SK-MEL-5 (cell line): ENCODE data around the gene NUDT12. TPM values are rescaled to one million over a fixed set of nuclear protein-coding genes. Genes with fewer than 3 reads are reported as not detected.

Source experiments
- DNase-seq: peaks from one replicate; pipeline ENCODE4 v3.0.0-alpha.2; 2016; ENCODE audit warnings: low read depth, low spot score
- in situ Hi-C: cut with HindIII; loops from 2 replicates; pipeline ENCODE4 v1.10.0; 2016; ENCODE audit warnings: low sequenced_read_pairs, high pct_unique_total_duplicates, low pct_unique_long_range_greater_than_20kb
- polyA plus RNA-seq, 2 experiments: library from polyadenylated mRNA; depleted of rRNA; stranded (reverse); fragments of >200 nt; gene quantifications; 2 replicates each; pipeline ENCODE4 v1.2.3, GENCODE V29; 2015
- total RNA-seq: library from RNA; depleted of rRNA; stranded (reverse); fragments of >200 nt; shearing (Covaris generic); gene quantifications from 2 replicates; pipeline ENCODE4 v1.2.3, GENCODE V29; 2014; rRNA removed

Gene NUDT12
- total RNA-seq = 26.4 and 29.3 TPM in 2 replicates
- polyA plus RNA-seq (2015; cell fraction: cytosol; rRNA removed) = 9.4 and 15.2 TPM in 2 replicates
- 122 and 124 TPM in 2 replicates for polyA plus RNA-seq (2015; cell fraction: nucleus; rRNA removed)

DNA sequence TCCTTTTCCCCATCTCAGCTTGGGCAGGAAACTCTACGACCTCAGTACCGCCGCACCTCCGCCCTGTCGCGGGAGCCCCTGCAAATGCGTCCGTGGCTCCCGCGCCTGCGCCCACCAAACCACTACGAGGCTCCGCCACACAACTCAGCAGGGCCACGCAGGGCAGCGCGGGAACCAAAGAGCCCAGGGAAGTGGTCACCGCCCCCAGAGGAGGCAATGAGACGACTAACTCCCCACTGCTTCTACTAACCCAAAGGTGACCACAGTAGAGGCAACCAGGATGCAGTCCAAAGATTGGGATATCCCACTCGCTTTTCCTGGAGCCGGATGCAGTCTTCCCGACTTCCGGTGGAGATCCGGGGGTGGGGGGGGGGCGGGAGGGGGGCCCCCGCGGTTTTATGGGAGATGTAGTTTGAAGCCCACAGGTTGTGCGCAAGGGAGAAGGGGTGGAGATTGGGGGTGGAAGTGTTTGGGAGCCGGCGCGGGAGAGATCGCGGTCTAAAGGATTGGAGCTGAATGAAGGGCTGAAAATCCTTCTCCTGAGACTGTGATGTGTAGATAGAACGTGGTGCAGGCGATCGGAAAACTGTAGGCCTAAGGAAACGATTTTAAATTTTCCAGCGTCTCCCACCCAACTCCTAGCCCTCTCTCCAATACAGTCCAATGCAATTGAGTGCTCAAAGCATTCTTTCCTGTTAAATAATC, at the start of gene NUDT12:
Gene NUDT12, minus strand, starts transcription at position 337 of the 705 bp plus-strand sequence. CDS start 2,541 bp downstream, outside the sequence.
- in situ Hi-C loops = no loop called here
- peak; percentile 79 for DNase-seq

DNA sequence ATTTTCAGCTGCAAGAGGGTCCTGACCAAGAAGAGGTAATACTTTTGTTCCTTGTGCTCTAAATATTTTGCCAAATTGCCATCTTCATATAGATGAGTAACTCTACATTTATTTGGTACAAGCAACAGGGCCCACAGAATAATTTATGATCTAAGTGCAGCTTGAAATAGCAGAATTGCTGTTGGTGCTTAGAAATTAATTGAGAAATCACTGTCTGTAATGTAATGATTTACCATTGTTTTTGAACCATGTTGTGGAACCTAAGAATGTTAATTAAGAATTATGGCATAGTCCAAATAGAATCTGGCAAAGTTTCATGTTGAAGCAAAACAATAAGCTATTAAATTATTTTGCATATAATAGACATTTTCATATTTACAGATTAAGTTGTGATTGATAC, 44.8 kb upstream of the NUDT12 start:
- no peak for DNase-seq
- in situ Hi-C loops = no loop called here

DNA sequence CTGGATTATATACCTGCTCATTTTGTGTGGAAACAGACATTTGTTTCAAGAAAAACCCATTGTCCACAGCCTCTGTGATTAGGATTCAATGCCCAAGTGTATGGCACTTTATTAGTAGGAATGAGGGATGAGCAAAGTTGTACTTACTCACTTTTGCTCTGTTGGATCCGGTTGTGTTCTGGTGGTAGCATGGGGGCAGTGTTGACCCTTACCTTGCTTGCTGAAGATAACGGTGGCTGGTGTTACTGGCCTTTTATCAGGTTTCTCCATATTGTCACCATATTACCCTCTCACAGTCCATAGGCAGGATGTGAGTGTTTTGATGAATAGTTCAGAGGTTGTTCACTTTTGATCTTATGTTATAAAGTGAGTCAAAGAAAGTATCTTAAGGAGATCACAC, 42.7 kb upstream of the NUDT12 start:
- DNase-seq = no peak
- in situ Hi-C loops = no loop called here

DNA sequence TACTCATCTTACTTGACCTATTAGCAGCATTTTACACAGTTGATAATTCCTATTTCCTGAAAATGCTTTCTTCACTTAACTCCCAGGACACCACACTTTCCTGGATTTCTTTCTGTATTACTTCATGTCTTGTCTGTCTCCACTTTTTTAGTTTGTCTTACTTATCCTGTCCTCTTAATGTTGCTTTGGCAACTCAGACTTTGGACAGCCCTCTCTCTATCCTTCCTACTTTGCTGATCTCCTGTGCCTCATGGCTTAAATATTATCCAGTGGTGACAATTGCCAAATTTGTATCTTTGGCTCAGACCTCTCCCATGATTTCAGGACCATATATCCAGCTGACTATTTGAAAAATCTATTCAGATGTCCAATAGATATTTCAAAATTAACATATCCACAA, 39.8 kb upstream of the NUDT12 start:
- in situ Hi-C loops = no loop called here
- DNase-seq = no peak

DNA sequence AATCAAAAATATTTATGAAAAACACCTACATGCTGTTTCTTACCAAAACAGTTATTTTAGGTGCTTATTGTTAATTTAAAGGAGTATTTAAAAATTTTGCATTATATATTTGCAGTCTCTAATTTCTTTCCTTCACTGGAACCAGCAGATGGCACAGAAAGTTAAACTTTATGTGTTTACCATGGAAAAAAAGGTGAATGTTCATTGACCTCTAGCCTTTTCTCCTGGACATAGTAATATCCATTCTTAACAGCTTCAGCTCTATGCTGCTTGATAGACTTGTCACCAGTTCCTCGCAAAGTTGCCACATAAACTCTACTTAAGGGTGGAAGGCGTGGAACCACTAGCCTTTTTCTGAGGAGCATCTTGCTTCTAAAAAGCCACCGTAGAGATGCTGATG, 38.7 kb upstream of the NUDT12 start:
- in situ Hi-C loops = no loop called here
- DNase-seq = no peak

DNA sequence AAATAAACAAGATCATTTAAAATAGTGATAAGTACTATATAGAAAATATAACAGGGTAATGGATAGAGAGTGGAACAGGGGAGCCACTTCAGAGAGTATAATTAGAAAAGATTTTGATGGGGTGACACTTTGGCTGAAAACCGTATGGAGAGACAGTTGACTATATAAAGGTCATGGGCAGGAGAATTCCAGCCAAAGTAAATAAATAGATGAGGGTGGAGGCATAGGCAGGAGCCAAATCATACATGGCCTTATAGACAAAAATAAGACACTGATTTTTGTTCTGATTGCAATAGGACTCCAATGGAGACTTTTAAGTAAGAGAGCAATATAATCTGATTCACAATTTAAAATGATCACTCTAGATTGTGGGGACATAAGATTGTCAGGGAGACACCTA, 37.5 kb upstream of the NUDT12 start:
- in situ Hi-C loops = no loop called here
- no peak for DNase-seq

DNA sequence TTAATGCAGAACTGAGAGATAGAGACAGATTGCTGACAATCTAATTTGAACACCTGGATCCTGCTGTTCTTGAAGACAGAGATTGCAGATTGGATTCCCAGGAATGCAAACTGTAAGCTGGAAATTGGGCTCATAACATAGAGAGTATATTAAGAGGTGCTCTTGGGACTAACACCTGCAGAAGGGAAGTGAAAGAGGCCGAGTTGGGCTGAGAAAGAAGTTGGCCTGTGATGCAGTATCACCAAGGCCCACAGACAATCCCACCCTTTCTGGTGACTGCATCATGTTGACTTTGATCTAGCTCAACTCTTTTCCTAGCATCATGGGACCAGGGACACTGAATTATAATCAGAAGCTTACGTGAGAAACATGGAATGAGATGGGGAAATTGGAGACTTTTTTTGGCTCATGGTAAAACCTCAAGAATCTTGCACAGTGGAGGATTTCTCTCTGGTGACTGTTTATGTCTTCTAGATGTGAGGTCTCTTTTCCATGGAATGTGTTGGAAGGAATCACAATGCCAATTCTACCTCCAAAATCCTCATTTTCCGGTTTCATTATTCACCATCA, 36.5 kb upstream of the NUDT12 start:
- DNase-seq = no peak
- in situ Hi-C loops = no loop called here

DNA sequence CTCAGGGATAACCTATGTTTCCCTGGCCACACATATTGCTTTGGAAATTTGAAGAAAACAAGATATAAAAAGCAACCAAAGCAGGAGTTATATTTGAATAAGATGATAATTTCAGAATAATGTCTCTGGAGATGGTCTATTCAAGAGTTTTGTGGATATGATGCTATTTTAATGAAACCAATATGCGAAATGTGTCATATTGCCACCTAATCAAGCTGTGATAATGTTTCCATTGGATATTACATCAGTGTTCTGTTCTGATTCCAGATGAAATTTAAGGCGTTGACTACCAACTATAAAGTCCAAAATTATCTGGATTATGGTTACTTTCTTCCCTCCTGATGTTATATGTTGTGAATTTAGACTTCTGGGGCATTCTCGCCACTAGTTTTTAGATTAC, 27.6 kb upstream of the NUDT12 start:
- no peak for DNase-seq
- in situ Hi-C loops = no loop called here

DNA sequence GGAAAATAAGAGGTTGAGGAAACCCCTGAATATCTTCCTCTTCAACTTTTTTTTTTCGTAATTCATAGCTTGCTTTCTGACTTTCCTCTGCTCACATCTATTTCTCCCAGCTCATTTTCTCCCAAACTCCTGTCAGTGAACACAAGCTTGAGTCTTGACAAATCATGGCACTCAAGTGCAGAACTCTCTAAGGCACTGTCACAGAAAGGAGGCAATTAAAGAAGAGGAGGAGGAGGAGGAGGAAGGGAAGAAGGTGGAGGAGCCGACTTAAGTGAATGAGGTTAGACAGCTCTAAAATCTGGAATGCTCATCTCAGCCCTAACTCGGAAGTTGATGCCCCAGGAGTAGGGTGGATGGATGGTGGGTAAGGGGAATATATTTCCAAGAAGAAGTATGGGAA, 27.2 kb upstream of the NUDT12 start:
- no peak for DNase-seq
- in situ Hi-C loops = no loop called here

DNA sequence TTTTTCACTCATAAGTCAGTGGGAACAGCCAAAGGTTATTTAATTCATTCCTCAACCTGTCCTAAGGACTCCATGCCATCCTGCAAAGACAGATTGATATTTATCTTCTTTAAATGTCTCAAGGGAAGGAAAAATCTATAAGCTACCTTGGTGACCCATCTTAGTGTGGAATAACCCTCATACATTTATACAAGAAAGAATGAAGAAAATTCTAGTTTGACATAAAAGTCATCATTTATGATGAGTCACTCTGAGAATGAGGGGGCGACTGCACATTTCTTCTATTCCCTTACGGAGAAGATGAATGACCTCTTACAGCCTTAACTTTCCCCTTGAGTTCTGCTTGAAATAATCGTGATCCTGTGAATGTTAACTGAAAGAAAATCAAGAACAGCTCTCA, 26.8 kb upstream of the NUDT12 start:
- in situ Hi-C loops = no loop called here
- DNase-seq = no peak

DNA sequence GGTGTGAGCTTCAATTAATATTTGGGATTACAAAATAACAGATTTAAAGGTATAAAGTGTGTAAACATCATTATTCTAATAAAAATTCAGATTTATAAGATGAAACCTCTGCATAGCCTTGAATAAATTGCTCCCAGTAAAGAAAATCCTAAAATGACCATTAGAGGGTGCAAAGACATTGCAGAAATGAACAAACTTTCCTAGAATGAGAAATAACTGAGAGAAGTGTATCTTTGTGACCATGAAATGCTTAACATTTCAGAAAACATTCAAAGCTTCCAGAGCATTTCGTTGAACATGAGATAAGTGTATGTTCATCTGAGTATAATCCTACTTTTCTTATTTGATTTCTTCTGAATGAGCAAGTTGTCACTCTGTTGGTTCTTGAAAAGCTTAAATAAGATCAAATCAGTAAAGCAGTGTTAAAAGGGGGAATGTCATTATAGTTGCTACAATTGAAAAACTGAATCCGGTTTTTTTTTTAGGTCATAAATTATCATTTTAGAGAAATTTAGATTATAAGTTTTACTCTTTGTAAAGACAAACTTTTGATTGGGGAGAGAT, 24.7 kb upstream of the NUDT12 start:
- in situ Hi-C loops = no loop called here
- peak; percentile 61 for DNase-seq

DNA sequence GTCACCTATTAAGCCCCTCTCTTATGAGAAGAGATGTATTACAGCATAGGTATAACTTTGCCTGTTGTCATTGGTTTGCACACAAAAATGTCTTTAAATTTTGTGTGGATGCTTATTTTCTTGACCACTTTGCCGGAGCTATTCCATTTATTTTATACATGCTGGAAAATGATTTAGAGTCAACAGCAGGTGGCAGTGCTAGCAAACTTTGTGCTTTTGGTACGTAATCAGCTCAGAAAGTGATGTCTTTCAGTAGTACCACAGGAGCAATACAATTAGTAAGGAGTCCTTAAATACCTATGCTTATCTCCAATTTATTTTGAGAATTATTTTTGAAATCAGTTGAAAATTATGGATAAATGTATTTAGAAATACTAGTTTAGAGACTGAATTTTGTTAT, 19.8 kb upstream of the NUDT12 start:
- in situ Hi-C loops = no loop called here

DNA sequence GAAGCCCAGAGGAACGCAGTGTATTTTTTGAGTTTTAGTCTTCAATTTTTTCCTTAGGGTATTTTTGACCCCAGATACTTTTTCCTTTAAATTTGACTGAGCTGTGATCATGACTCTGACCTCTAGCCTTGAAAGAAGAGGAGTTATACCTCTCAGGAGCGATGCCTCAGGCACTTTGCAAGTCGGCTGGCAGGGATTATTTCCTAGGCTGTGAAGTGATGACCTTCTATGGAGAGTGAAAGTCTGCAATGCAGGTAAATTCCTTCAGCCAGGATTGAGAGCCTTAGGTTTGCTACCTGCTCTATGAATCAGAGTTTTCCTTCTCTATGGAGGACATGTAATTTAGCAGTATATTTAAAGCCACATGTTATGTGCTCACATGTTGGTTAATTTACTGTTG, 10.8 kb upstream of the NUDT12 start:
- in situ Hi-C loops = no loop called here
- no peak for DNase-seq

More for the DNA sequence above, 19.8 kb upstream of the NUDT12 start:
- DNase-seq = peak; percentile 74

DNA sequence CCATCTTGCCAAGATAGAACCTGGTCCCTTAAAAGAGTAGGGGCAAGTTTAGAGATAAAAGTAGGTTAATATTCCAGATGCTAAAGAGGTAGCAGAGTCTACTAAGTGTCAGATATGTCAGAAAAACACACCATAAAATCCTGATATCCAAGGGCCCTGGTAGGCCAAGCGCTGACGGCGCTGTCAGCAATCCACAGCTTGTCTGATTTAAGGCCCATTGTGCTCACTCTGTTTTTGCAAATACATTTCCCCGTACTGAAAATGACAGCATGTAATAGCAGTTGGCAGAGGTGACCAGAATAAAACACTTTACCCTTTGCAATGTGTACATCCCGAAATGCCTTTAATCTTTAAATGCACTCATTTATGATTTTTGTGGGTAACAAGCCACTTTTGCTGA, 9.9 kb upstream of the NUDT12 start:
- in situ Hi-C loops = no loop called here
- DNase-seq = no peak

DNA sequence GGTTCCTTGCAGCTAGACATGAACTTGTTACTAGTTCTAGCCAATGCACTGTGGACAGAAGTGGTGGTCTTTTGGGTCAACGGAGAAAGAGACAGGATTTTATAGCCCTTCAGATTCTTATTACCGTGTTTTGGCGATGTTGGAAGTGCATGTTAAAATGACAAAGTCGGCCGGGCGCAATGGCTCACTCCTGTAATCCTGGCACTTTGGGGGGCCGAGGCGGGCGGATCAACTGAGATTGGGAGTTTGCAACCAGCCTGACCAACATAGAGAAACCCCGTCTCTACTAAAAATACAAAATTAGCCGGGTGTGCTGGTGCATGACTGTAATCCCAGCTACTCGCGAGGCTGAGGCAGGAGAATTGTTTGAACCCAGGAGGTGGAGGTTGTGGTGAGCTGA, 9.1 kb upstream of the NUDT12 start:
- no peak for DNase-seq
- in situ Hi-C loops = no loop called here

DNA sequence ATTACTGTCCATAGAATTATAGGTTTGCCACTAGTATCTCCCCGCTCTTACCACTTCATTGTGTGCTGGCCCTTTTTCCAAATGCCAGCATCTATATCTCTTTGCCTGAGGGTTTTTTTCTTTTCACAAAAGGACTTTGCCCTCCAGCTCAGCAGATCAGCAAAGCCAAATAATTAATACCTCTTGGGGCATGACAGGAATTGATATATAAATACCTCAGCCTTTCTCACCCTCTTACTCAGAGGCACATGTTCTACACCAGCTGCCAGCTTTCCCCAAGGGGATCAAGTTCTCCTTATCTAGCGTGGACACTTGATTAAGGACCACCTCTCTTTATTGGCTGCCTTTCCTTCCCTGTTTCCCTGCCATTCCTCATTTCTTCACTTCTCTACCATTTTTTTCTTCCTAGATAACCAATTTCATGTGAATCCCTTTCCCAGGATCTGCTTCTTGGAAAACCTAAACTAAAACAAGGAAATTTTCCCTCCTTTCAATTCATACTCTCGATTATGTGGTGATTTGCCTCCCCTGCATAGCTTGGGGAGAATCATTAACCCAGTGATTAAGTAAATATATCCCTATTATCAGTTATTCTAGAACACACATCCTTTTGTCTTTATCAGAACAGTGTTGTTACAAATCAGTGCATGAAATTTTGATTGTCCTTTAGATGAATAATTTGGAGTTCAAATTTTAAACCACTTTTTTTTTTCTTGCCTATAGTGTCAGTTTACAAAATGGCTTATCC, 6.9 kb upstream of the NUDT12 start:
- in situ Hi-C loops = no loop called here
- no peak for DNase-seq

DNA sequence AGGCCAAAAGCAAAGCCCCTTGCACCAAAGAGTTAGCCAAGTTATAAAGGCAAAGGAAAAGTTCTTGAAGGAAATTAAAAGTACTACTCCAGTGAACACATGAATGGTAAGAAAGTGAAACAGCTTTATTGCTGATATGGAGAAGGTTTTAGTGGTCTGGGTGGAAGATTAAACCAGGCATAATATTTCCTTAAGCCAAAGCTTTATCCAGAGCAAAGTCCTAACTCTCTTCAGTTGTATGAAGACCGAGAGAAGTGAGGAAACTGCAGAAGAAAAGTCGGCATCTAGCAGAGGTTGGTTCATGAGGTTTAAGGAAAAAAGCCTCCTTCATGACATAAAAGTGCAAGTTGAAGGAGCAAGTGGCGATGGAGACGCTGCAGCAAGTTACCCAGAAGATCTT, 3.1 kb upstream of the NUDT12 start:
- in situ Hi-C loops = no loop called here
- DNase-seq = no peak

DNA sequence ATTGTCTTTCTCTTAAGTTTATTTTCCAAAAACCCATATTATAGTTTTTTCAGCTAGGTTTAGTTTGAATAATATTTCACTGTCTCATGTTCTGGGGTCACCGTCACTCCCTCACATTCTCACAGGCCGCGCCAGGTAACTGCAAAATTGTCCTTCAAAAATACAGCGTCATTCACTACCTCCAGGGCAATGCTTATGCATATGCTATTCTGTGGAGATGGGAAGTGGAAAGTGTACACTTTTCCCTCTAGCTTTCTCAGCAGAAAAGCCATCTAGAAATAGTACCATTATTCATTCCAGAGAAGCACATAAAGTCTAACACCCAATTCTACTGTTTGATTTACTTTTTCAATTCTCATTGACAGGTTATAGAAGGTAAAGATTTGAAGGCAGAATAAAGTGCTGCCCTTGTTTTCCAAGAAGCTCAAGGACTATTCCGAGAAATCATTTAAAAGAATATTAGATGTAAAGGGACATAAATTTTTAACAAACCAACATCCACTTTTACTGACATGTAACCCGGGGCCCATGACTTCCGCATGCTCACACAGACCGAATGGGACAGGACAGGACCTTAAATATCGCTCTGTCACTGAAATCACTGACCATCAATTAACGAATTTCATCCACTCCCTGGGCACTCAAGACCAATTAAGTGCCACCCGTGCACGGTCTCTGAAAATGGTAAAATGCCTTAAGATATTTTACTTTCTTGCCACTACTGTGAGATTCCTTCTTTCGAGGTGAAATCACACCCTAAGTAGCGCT, 720 bp downstream of the NUDT12 start:
- DNase-seq = peak; percentile 13
- in situ Hi-C loops = no loop called here
